B cell (primary cell): ENCODE data around the gene CUZD1.
"Not testable (repeated sequence)": the region's sequence is repeated elsewhere in the genome, so short reads cannot be mapped to it uniquely, and the experiment has no call there.

ENCODE experiments used
- CTCF ChIP-seq: fragments of 200-600 bp; IDR thresholded peaks from one replicate; pipeline ENCODE4 v1.8.0; 2022; ENCODE audit warnings: antibody characterized with exemption, mild to moderate bottlenecking
- EZH2 ChIP-seq: IDR thresholded peaks from 2 replicates; pipeline ENCODE4 v1.6.1; 2012; ENCODE audit warnings: borderline replicate concordance, low read depth, mild to moderate bottlenecking, moderate library complexity, low read length; ENCODE audit not compliant: insufficient read depth, poor library complexity, severe bottlenecking

- TF ChIP-seq CTCF, EZH2: not testable (repeated sequence)
Measured at GRCh38 chr10:122871947-122872346, 26.3 kb upstream of the CUZD1 start.
